ENCODE results near the gene ARHGAP12.

The ARHGAP12 gene

GRCh38 chr10:31954410-31955191, 26.0 kb upstream of the ARHGAP12 start:
- Histone ChIP-seq H3F3A (ENCODE audit: low read depth) (no peaks in the 10 kb centered on the region), H3K4me3 (ENCODE audit: low read length, poor library complexity, severe bottlenecking) (no peak overlapping the region), H3K9ac (ENCODE audit: low read depth, low read length, poor library complexity, severe bottlenecking) (no peak overlapping the region), H3K27me3 (ENCODE audit: insufficient read depth, low read length, poor library complexity, severe bottlenecking) (no peaks in the 10 kb centered on the region), H2AFZ (ENCODE audit: low read length) (no peak overlapping the region), H4K20me1 (ENCODE audit: insufficient read depth, low read length, poor library complexity, severe bottlenecking) (no peaks in the 10 kb centered on the region), H3K36me3 (ENCODE audit: insufficient read depth, low read length) (no peaks in the 10 kb centered on the region), H3K79me2 (ENCODE audit: insufficient read depth, low read length) (no peaks in the 10 kb centered on the region), H3K4me2 (ENCODE audit: low read depth, low read length, poor library complexity, severe bottlenecking) (no peak overlapping the region), H3K9me3 (ENCODE audit: insufficient read depth, low read depth, low read length) (peaks cover 22% of the 10 kb centered on the region; the same call in 1 of the 2 replicates), H3K4me1 (ENCODE audit: insufficient read depth, low read length, poor library complexity, severe bottlenecking) (peaks cover 6% of the 10 kb centered on the region), H3K9me2 (replicated peaks; ENCODE audit: low read depth, low read length) (no peaks in the 10 kb centered on the region)
- TF ChIP-seq EZH2phosphoT487 (IDR thresholded peaks at IDR 0.05; ENCODE audit: borderline replicate concordance) (no peak), CTCF (conservative IDR thresholded peaks at IDR 0.05; ENCODE audit: low read length) (no peak)

GRCh38 chr10:31953480-31953879, 24.8 kb upstream of the ARHGAP12 start:
- H3K9me3 ChIP-seq (ENCODE audit: insufficient read depth, low read depth, low read length): peaks cover 22% of the 10 kb centered on the region; the same call in 1 of the 2 replicates
- TF ChIP-seq EZH2phosphoT487 (IDR thresholded peaks at IDR 0.05; ENCODE audit: borderline replicate concordance) (no peak), CTCF (conservative IDR thresholded peaks at IDR 0.05; ENCODE audit: low read length) (no peak)
- H3K27me3 ChIP-seq (ENCODE audit: insufficient read depth, low read length, poor library complexity, severe bottlenecking): no peaks in the 10 kb centered on the region
- no peak overlapping the region for H3K4me2 ChIP-seq (ENCODE audit: low read depth, low read length, poor library complexity, severe bottlenecking)
- H3K79me2 ChIP-seq (ENCODE audit: insufficient read depth, low read length): no peaks in the 10 kb centered on the region
- peaks cover 6% of the 10 kb centered on the region for H3K4me1 ChIP-seq (ENCODE audit: insufficient read depth, low read length, poor library complexity, severe bottlenecking)
- H3K4me3 ChIP-seq (ENCODE audit: low read length, poor library complexity, severe bottlenecking): no peak overlapping the region
- H3K9ac ChIP-seq (ENCODE audit: low read depth, low read length, poor library complexity, severe bottlenecking): no peak overlapping the region
- no peaks in the 10 kb centered on the region for H3K9me2 ChIP-seq (replicated peaks; ENCODE audit: low read depth, low read length)
- no peaks in the 10 kb centered on the region for H3K36me3 ChIP-seq (ENCODE audit: insufficient read depth, low read length)
- no peak overlapping the region for H2AFZ ChIP-seq (ENCODE audit: low read length)
- H3F3A ChIP-seq (ENCODE audit: low read depth): no peaks in the 10 kb centered on the region
- H4K20me1 ChIP-seq (ENCODE audit: insufficient read depth, low read length, poor library complexity, severe bottlenecking): no peaks in the 10 kb centered on the region

- H3K9me2 ChIP-seq (replicated peaks; ENCODE audit: low read depth, low read length): no peaks in the 10 kb centered on the region
- H3F3A ChIP-seq (ENCODE audit: low read depth): no peaks in the 10 kb centered on the region
- H3K36me3 ChIP-seq (ENCODE audit: insufficient read depth, low read length): no peaks in the 10 kb centered on the region
- H3K79me2 ChIP-seq (ENCODE audit: insufficient read depth, low read length): no peaks in the 10 kb centered on the region
- TF ChIP-seq CTCF (conservative IDR thresholded peaks at IDR 0.05; ENCODE audit: low read length) (no peak), EZH2phosphoT487 (IDR thresholded peaks at IDR 0.05; ENCODE audit: borderline replicate concordance) (no peak)
- no peaks in the 10 kb centered on the region for H4K20me1 ChIP-seq (ENCODE audit: insufficient read depth, low read length, poor library complexity, severe bottlenecking)
- H3K4me3 ChIP-seq (ENCODE audit: low read length, poor library complexity, severe bottlenecking): no peak overlapping the region
- peaks cover 6% of the 10 kb centered on the region for H3K4me1 ChIP-seq (ENCODE audit: insufficient read depth, low read length, poor library complexity, severe bottlenecking)
- no peaks in the 10 kb centered on the region for H3K27me3 ChIP-seq (ENCODE audit: insufficient read depth, low read length, poor library complexity, severe bottlenecking)
- H3K9ac ChIP-seq (ENCODE audit: low read depth, low read length, poor library complexity, severe bottlenecking): no peak overlapping the region
- H2AFZ ChIP-seq (ENCODE audit: low read length): no peak overlapping the region
- peaks cover 22% of the 10 kb centered on the region; the same call in 1 of the 2 replicates for H3K9me3 ChIP-seq (ENCODE audit: insufficient read depth, low read depth, low read length)
- no peak overlapping the region for H3K4me2 ChIP-seq (ENCODE audit: low read depth, low read length, poor library complexity, severe bottlenecking)
Measured at GRCh38 chr10:31953080-31953479, 24.4 kb upstream of the ARHGAP12 start.

Measured in Loucy (cell line).